PC-9 (cell line): ENCODE measurements around the gene BORCS8. TPM values are rescaled to one million over a fixed set of nuclear protein-coding genes. Genes with fewer than 3 reads are reported as not detected.

Experiments used
- BruUV-seq: library from RNA; stranded (reverse); fragments of 400-500 nt; replicated peaks from 2 replicates; lab custom pipeline; 2021; lab: Mats Ljungman, UMichigan
- CTCF ChIA-PET: fragments of 300-600 bp; sonication (Branson Sonifier 250); formaldehyde crosslinking; loops from one replicate; lab custom pipeline; 2022; ENCODE audit warnings: antibody characterized with exemption; lab: Charles Lee
- POLR2A ChIA-PET: fragments of 300-600 bp; sonication (Branson Sonifier 250); formaldehyde crosslinking; loops from one replicate; lab custom pipeline; 2022; ENCODE audit warnings: antibody characterized with exemption; ENCODE audit not compliant: unreplicated experiment; lab: Charles Lee
- DNase-seq, 2 experiments: peaks; one replicate each; pipeline versions ENCODE4 v3.0.0 to v3.0.0-alpha.2; 2015 to 2022; ENCODE audit warnings: mixed read lengths in 1 of 2
- H2AFZ ChIP-seq: fragments of 200-600 bp; sonication (generic); 2 replicates; pipeline ENCODE4 v1.8.1; 2017; ENCODE audit warnings: antibody characterized with exemption
- H3F3A ChIP-seq: fragments of 200-600 bp; sonication (generic); 2 replicates; pipeline ENCODE4 v1.8.1; 2017; ENCODE audit warnings: antibody characterized with exemption, mild to moderate bottlenecking, low read depth; ENCODE audit not compliant: insufficient read depth
- H3K27ac ChIP-seq: fragments of 200-600 bp; sonication (generic); 2 replicates; pipeline ENCODE4 v1.6.1; 2016; ENCODE audit warnings: mixed run types
- H3K27me3 ChIP-seq: fragments of 200-600 bp; sonication (generic); 2 replicates; pipeline ENCODE4 v1.6.1; 2016; ENCODE audit warnings: low read depth, mixed run types; ENCODE audit not compliant: insufficient read depth
- H3K36me3 ChIP-seq: fragments of 200-600 bp; sonication (generic); 2 replicates; pipeline ENCODE4 v1.6.1; 2016; ENCODE audit warnings: low read depth, mixed run types
- H3K4me1 ChIP-seq: fragments of 200-600 bp; sonication (generic); replicated peaks from 2 replicates; pipeline ENCODE4 v1.6.1; 2016; ENCODE audit warnings: mixed run types; ENCODE audit not compliant: insufficient read depth
- H3K4me2 ChIP-seq: fragments of 200-600 bp; sonication (generic); 2 replicates; pipeline ENCODE4 v1.6.1; 2017; ENCODE audit warnings: mixed run types
- H3K4me3 ChIP-seq: fragments of 200-600 bp; sonication (generic); 2 replicates; pipeline ENCODE4 v1.6.1; 2016; ENCODE audit warnings: mixed run types
- H3K79me2 ChIP-seq: fragments of 200-600 bp; sonication (generic); 2 replicates; pipeline ENCODE4 v1.6.1; 2017; ENCODE audit warnings: low read depth, mixed run types
- H3K9me2 ChIP-seq: fragments of 200-600 bp; sonication (generic); 2 replicates; pipeline ENCODE4 v1.8.1; 2017; ENCODE audit warnings: mild to moderate bottlenecking; ENCODE audit not compliant: insufficient read depth
- H3K9me3 ChIP-seq: fragments of 200-600 bp; sonication (generic); 2 replicates; pipeline ENCODE4 v1.8.1; 2016; ENCODE audit warnings: low read depth; ENCODE audit not compliant: insufficient read depth
- H4K20me1 ChIP-seq: fragments of 200-600 bp; sonication (generic); 2 replicates; pipeline ENCODE4 v1.8.1; 2017; ENCODE audit not compliant: insufficient read depth
- EZH2 ChIP-seq: fragments of 200-600 bp; sonication (generic); IDR thresholded peaks from 2 replicates; pipeline ENCODE4 v1.8.0; 2017; ENCODE audit warnings: antibody characterized with exemption, low read depth
- intact Hi-C: fragments of 100-400 bp; cut with micrococcal nuclease; formaldehyde crosslinking; loops from one replicate; pipeline ENCODE4 v1.10.0; 2022; ENCODE audit not compliant: unreplicated experiment
- total RNA-seq: library from RNA; stranded (reverse); gene quantifications from 2 replicates; pipeline ENCODE4 v1.2.3, GENCODE V29; 2021
- TF ChIP-seq, protein P1 (sequence below): fragments of 200-600 bp; sonication (generic); conservative IDR thresholded peaks from 2 replicates; pipeline ENCODE4 v1.6.1; 2017; ENCODE audit warnings: mixed run types, antibody characterized with exemption, mild to moderate bottlenecking, moderate library complexity

Gene BORCS8
- total RNA-seq, 1 experiment from 2014 or later = 23.1 TPM

GRCh38 chr19:19145281-19145680, 46.7 kb downstream of the BORCS8 start:
- H3K4me1 ChIP-seq = no peaks in the 10 kb centered on the region
- no peak overlapping the region for H2AFZ ChIP-seq
- DNase-seq = no peak
- H3K36me3 ChIP-seq = no peaks in the 10 kb centered on the region
- H3K4me2 ChIP-seq = no peak overlapping the region
- H4K20me1 ChIP-seq = no peaks in the 10 kb centered on the region
- BruUV-seq = no TSS peak
- no peaks in the 10 kb centered on the region for H3K9me2 ChIP-seq
- intact Hi-C loops = no loop called here
- peaks cover 6% of the 10 kb centered on the region; the same call in 1 of the 2 replicates for H3F3A ChIP-seq
- no peak overlapping the region for H3K4me3 ChIP-seq
- H3K27me3 ChIP-seq = no peaks in the 10 kb centered on the region
- CTCF ChIA-PET = no interaction called here
- POLR2A ChIA-PET = interaction anchor here (0.5 kb wide), 1 partner anchor 314 kb away, joined by 3 read pairs; the partner anchor contains the start of gene UPF1
- no peaks in the 10 kb centered on the region for H3K9me3 ChIP-seq
- TF ChIP-seq, protein P1, sequence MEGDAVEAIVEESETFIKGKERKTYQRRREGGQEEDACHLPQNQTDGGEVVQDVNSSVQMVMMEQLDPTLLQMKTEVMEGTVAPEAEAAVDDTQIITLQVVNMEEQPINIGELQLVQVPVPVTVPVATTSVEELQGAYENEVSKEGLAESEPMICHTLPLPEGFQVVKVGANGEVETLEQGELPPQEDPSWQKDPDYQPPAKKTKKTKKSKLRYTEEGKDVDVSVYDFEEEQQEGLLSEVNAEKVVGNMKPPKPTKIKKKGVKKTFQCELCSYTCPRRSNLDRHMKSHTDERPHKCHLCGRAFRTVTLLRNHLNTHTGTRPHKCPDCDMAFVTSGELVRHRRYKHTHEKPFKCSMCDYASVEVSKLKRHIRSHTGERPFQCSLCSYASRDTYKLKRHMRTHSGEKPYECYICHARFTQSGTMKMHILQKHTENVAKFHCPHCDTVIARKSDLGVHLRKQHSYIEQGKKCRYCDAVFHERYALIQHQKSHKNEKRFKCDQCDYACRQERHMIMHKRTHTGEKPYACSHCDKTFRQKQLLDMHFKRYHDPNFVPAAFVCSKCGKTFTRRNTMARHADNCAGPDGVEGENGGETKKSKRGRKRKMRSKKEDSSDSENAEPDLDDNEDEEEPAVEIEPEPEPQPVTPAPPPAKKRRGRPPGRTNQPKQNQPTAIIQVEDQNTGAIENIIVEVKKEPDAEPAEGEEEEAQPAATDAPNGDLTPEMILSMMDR = no peak
- no peak for TF ChIP-seq EZH2
- no peak overlapping the region for H3K27ac ChIP-seq
- no peaks in the 10 kb centered on the region for H3K79me2 ChIP-seq

- ChIA-PET CTCF (no interaction called here), POLR2A (no interaction called here)
- H3K27ac ChIP-seq = no peak overlapping the region
- intact Hi-C loops = no loop called here
- no TSS peak for BruUV-seq
- no peak overlapping the region for H2AFZ ChIP-seq
- no peaks in the 10 kb centered on the region for H3K9me2 ChIP-seq
- H3K4me1 ChIP-seq = peaks cover 3% of the 10 kb centered on the region
- H3F3A ChIP-seq = peaks cover 8% of the 10 kb centered on the region; the same call in 1 of the 2 replicates
- TF ChIP-seq, protein P1 = no peak
- no peak overlapping the region for H3K4me2 ChIP-seq
- DNase-seq = no peak
- H3K9me3 ChIP-seq = no peaks in the 10 kb centered on the region
- H3K4me3 ChIP-seq = no peak overlapping the region
- H3K36me3 ChIP-seq = no peaks in the 10 kb centered on the region
- H3K27me3 ChIP-seq = no peaks in the 10 kb centered on the region
- no peaks in the 10 kb centered on the region for H4K20me1 ChIP-seq
- H3K79me2 ChIP-seq = peaks cover 7% of the 10 kb centered on the region
These were observed 49.6 kb downstream of the BORCS8 start for GRCh38 chr19:19142347-19142746.

DNA sequence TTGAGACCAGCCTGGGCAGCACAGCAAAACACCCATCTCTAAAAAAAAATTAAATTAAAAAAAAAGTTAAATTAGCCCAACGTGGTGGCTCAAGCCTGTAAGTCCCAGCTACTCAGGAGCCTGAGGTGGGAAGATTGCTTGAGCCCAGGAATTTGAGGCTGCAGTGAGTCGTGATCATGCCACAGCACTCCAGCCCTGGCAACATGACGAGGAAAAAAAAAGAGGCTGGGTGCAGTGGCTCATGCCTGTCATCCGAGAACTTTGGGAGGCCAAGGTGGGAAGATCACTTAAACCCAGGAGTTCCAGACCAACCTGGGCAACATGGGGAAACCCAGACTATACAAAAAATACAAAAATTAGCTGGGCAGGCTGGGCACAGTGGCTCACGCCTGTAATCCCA, 51.5 kb downstream of the BORCS8 start:
- H3K27ac ChIP-seq = no peak overlapping the region
- no TSS peak for BruUV-seq
- H3K9me3 ChIP-seq = no peaks in the 10 kb centered on the region
- intact Hi-C loops = no loop called here
- H3K4me3 ChIP-seq = no peak overlapping the region
- CTCF ChIA-PET = interaction anchor here (0.6 kb wide), 1 partner anchor 188 kb away, joined by 21 read pairs; no protein-coding TSS in a partner anchor
- H4K20me1 ChIP-seq = no peaks in the 10 kb centered on the region
- peaks cover 12% of the 10 kb centered on the region for H3K79me2 ChIP-seq
- TF ChIP-seq EZH2 = no peak
- TF ChIP-seq, protein P1 = no peak
- H3K36me3 ChIP-seq = no peaks in the 10 kb centered on the region
- H3K4me2 ChIP-seq = no peak overlapping the region
- H2AFZ ChIP-seq = no peak overlapping the region
- peaks cover 9% of the 10 kb centered on the region for H3K4me1 ChIP-seq
- no peaks in the 10 kb centered on the region for H3K27me3 ChIP-seq
- H3F3A ChIP-seq = peaks cover 8% of the 10 kb centered on the region; the same call in 1 of the 2 replicates
- no peak for DNase-seq
- POLR2A ChIA-PET = no interaction called here
- no peaks in the 10 kb centered on the region for H3K9me2 ChIP-seq
